Activated naive CD4-positive, alpha-beta T cell (primary cell): ENCODE results near the gene SLC11A2.
"Not testable (repeated sequence)": the region's sequence is repeated elsewhere in the genome, so short reads cannot be mapped to it uniquely, and the experiment has no call there.

Experiments
- DNase-seq, 4 experiments: peaks; one replicate each; lab custom pipeline; 2025; lab: John Stamatoyannopoulos, UW

Gene SLC11A2

GRCh38 chr12:50947933-50948626 is 78.1 kb downstream of the SLC11A2 start:
- DNase-seq = no peak

- no peak for DNase-seq
Observed at GRCh38 chr12:50937653-50938052, 88.5 kb downstream of the SLC11A2 start.

- no peak for DNase-seq
Observed at GRCh38 chr12:50936821-50937530, 89.2 kb downstream of the SLC11A2 start.

GRCh38 chr12:50934981-50935807 is 91.0 kb downstream of the SLC11A2 start:
- DNase-seq = no peak

GRCh38 chr12:50934371-50934851 is 91.8 kb downstream of the SLC11A2 start:
- no peak for DNase-seq

GRCh38 chr12:50933459-50934124 is 92.6 kb downstream of the SLC11A2 start:
- no peak for DNase-seq

- DNase-seq = no peak
Observed at GRCh38 chr12:50932787-50933280, 93.3 kb downstream of the SLC11A2 start.

- DNase-seq = not testable (repeated sequence)
Observed at GRCh38 chr12:50930477-50930876, 95.7 kb downstream of the SLC11A2 start.

- DNase-seq = no peak
Observed at GRCh38 chr12:50929831-50930230, 96.4 kb downstream of the SLC11A2 start.
